ENCODE data around the gene ZNF280B. TPM values are rescaled to one million over a fixed set of nuclear protein-coding genes. Genes with fewer than 3 reads are reported as not detected.
"Not testable (repeated sequence)": the region's sequence is repeated elsewhere in the genome, so short reads cannot be mapped to it uniquely, and the experiment has no call there.

The ZNF280B gene
- polyA plus RNA-seq, 1 donor from 2014 or later = 0.98 TPM

DNA sequence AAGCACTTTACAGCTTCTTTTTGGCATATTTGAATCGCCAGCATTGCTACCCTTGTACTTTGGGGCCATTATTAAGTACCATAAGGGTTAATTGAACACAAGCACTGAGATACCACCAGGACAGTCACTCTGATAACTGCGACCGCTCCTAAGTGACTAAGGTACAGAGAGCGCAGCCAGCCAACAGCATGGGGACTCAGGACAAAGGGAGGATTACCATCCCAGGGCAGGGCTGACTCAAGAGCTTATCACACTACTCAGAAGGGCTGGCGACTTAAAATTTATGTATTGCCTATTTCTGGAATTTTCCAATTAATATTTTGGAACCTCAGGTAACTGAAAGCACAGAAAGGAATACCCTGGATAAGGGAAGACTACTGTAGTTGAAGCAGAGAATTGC lies 11.0 kb upstream of the ZNF280B start:
- no peak overlapping the region for H3K4me2 ChIP-seq (ENCODE audit: low read length)
- no peaks in the 10 kb centered on the region for H3K9me3 ChIP-seq (ENCODE audit: low read length)
- no peaks in the 10 kb centered on the region for H3K9me2 ChIP-seq (ENCODE audit: insufficient read depth, low read length)
- no peak overlapping the region for H3K4me3 ChIP-seq (ENCODE audit: low read length)
- H3K27me3 ChIP-seq (ENCODE audit: insufficient read depth, low read depth, low read length) = no peaks in the 10 kb centered on the region
- TF ChIP-seq, protein P1, sequence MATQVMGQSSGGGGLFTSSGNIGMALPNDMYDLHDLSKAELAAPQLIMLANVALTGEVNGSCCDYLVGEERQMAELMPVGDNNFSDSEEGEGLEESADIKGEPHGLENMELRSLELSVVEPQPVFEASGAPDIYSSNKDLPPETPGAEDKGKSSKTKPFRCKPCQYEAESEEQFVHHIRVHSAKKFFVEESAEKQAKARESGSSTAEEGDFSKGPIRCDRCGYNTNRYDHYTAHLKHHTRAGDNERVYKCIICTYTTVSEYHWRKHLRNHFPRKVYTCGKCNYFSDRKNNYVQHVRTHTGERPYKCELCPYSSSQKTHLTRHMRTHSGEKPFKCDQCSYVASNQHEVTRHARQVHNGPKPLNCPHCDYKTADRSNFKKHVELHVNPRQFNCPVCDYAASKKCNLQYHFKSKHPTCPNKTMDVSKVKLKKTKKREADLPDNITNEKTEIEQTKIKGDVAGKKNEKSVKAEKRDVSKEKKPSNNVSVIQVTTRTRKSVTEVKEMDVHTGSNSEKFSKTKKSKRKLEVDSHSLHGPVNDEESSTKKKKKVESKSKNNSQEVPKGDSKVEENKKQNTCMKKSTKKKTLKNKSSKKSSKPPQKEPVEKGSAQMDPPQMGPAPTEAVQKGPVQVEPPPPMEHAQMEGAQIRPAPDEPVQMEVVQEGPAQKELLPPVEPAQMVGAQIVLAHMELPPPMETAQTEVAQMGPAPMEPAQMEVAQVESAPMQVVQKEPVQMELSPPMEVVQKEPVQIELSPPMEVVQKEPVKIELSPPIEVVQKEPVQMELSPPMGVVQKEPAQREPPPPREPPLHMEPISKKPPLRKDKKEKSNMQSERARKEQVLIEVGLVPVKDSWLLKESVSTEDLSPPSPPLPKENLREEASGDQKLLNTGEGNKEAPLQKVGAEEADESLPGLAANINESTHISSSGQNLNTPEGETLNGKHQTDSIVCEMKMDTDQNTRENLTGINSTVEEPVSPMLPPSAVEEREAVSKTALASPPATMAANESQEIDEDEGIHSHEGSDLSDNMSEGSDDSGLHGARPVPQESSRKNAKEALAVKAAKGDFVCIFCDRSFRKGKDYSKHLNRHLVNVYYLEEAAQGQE (IDR thresholded peaks at IDR 0.05; ENCODE audit: borderline replicate concordance) = no peak
- no peak for TF ChIP-seq MXI1 (conservative IDR thresholded peaks at IDR 0.05; ENCODE audit: poor library complexity, severe bottlenecking)
- TF ChIP-seq, protein P2, sequence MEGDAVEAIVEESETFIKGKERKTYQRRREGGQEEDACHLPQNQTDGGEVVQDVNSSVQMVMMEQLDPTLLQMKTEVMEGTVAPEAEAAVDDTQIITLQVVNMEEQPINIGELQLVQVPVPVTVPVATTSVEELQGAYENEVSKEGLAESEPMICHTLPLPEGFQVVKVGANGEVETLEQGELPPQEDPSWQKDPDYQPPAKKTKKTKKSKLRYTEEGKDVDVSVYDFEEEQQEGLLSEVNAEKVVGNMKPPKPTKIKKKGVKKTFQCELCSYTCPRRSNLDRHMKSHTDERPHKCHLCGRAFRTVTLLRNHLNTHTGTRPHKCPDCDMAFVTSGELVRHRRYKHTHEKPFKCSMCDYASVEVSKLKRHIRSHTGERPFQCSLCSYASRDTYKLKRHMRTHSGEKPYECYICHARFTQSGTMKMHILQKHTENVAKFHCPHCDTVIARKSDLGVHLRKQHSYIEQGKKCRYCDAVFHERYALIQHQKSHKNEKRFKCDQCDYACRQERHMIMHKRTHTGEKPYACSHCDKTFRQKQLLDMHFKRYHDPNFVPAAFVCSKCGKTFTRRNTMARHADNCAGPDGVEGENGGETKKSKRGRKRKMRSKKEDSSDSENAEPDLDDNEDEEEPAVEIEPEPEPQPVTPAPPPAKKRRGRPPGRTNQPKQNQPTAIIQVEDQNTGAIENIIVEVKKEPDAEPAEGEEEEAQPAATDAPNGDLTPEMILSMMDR (IDR thresholded peaks at IDR 0.05; ENCODE audit: poor library complexity, severe bottlenecking) = no peak
- no peak overlapping the region for H3K9ac ChIP-seq (ENCODE audit: low read length)
- no peak overlapping the region for H3K27ac ChIP-seq (ENCODE audit: low read length)
- no peaks in the 10 kb centered on the region for H3K36me3 ChIP-seq (ENCODE audit: insufficient read depth, low read length)
- no peak overlapping the region for H2AFZ ChIP-seq (ENCODE audit: low read depth, low read length)
- no peaks in the 10 kb centered on the region for H4K20me1 ChIP-seq (ENCODE audit: insufficient read depth)
- no peaks in the 10 kb centered on the region for H3K79me2 ChIP-seq (replicated peaks; ENCODE audit: insufficient read depth, low read length)
- H3F3A ChIP-seq (ENCODE audit: insufficient read depth, low read length, poor library complexity, severe bottlenecking) = no peaks in the 10 kb centered on the region

DNA sequence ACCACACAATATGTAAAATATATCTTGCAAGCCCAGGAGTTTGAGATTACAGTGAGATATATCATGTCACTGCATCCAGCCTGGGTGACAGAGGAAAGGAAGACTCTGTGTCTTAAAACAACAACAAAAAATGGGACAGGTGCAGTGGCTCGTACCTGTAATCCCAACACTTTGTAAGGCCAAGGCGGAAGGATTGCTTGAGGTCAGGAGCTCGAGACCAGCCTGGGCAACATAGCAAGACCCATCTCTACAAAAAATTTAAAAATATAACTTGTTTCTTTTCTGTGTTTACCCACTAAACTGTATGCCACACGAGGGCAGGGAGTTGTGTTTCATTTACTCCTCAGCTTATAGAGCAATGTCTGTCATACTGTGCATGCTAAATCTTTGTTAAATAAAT lies 8.4 kb upstream of the ZNF280B start:
- Histone ChIP-seq H3K9ac (ENCODE audit: low read length) (no peak overlapping the region), H3K9me3 (ENCODE audit: low read length) (no peaks in the 10 kb centered on the region), H3K27ac (ENCODE audit: low read length) (no peak overlapping the region), H4K20me1 (ENCODE audit: insufficient read depth) (no peaks in the 10 kb centered on the region), H3K4me3 (ENCODE audit: low read length) (no peak overlapping the region), H3K79me2 (replicated peaks; ENCODE audit: insufficient read depth, low read length) (no peaks in the 10 kb centered on the region), H3K9me2 (ENCODE audit: insufficient read depth, low read length) (no peaks in the 10 kb centered on the region), H3K27me3 (ENCODE audit: insufficient read depth, low read depth, low read length) (no peaks in the 10 kb centered on the region), H3F3A (ENCODE audit: insufficient read depth, low read length, poor library complexity, severe bottlenecking) (no peaks in the 10 kb centered on the region), H3K36me3 (ENCODE audit: insufficient read depth, low read length) (no peaks in the 10 kb centered on the region), H2AFZ (ENCODE audit: low read depth, low read length) (no peak overlapping the region), H3K4me2 (ENCODE audit: low read length) (no peak overlapping the region)
- no peak for TF ChIP-seq RAD21 (conservative IDR thresholded peaks at IDR 0.05)
- no peak for TF ChIP-seq POLR2AphosphoS5 (IDR thresholded peaks at IDR 0.05)
- no peak for TF ChIP-seq EP300 (conservative IDR thresholded peaks at IDR 0.05; ENCODE audit: poor library complexity, severe bottlenecking)

DNA sequence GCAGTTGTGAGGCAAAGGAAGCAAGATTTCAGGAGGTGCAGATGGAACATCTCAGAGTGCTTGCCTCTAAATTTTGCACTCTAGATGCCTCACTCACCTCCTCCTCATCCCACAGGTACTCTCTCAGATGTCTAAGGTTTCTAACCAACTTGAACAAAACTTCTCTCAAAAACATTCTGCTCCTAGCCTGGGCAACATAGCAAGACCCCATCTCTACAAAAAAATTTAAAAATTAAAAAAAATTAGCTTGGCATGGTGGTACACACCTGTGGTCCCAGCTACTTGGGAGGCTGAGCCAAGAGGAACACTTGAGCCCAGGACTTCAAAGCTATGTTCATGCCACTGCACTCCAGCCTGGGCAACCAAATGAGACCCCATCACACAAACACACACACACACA lies 7.3 kb upstream of the ZNF280B start:
- TF ChIP-seq EP300 (conservative IDR thresholded peaks at IDR 0.05; ENCODE audit: poor library complexity, severe bottlenecking) = no peak
- no peak for TF ChIP-seq RAD21 (conservative IDR thresholded peaks at IDR 0.05)
- TF ChIP-seq, protein P2 (IDR thresholded peaks at IDR 0.05; ENCODE audit: poor library complexity, severe bottlenecking) = no peak
- no peak overlapping the region for H3K27ac ChIP-seq (ENCODE audit: low read length)
- H2AFZ ChIP-seq (ENCODE audit: low read depth, low read length) = no peak overlapping the region
- no peak overlapping the region for H3K4me3 ChIP-seq (ENCODE audit: low read length)
- no peaks in the 10 kb centered on the region for H3F3A ChIP-seq (ENCODE audit: insufficient read depth, low read length, poor library complexity, severe bottlenecking)
- no peaks in the 10 kb centered on the region for H3K36me3 ChIP-seq (ENCODE audit: insufficient read depth, low read length)
- no peaks in the 10 kb centered on the region for H3K79me2 ChIP-seq (replicated peaks; ENCODE audit: insufficient read depth, low read length)
- no peak overlapping the region for H3K9ac ChIP-seq (ENCODE audit: low read length)
- no peaks in the 10 kb centered on the region for H3K9me3 ChIP-seq (ENCODE audit: low read length)
- no peak overlapping the region for H3K4me2 ChIP-seq (ENCODE audit: low read length)
- H3K27me3 ChIP-seq (ENCODE audit: insufficient read depth, low read depth, low read length) = no peaks in the 10 kb centered on the region
- H4K20me1 ChIP-seq (ENCODE audit: insufficient read depth) = no peaks in the 10 kb centered on the region
- H3K9me2 ChIP-seq (ENCODE audit: insufficient read depth, low read length) = no peaks in the 10 kb centered on the region

DNA sequence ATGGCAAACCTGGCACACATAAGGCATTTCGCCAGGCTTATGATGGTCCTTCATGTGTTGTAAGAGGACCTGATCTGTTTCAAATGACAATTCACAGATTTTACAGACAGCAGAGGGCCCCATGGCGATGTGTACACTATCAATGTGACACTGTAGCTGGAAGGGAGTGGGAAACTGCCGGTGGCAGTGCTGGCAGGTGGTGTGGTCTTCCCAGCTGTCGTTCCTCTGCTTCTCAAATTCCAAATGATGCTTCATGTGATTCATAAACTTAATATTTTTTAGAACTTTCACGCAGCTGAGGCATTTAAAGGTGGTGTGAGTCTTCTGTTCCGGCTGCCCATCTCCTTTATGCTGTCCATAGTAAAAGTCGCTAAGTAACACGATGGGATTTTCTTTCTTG lies 5.9 kb upstream of the ZNF280B start:
- not testable (repeated sequence) for H3K9ac ChIP-seq (ENCODE audit: low read length); H3K9me3 ChIP-seq (ENCODE audit: low read length); H3F3A ChIP-seq (ENCODE audit: insufficient read depth, low read length, poor library complexity, severe bottlenecking); H3K79me2 ChIP-seq (replicated peaks; ENCODE audit: insufficient read depth, low read length); H3K27me3 ChIP-seq (ENCODE audit: insufficient read depth, low read depth, low read length); H4K20me1 ChIP-seq (ENCODE audit: insufficient read depth); H3K9me2 ChIP-seq (ENCODE audit: insufficient read depth, low read length); H2AFZ ChIP-seq (ENCODE audit: low read depth, low read length); H3K4me2 ChIP-seq (ENCODE audit: low read length); H3K4me3 ChIP-seq (ENCODE audit: low read length); H3K36me3 ChIP-seq (ENCODE audit: insufficient read depth, low read length); H3K27ac ChIP-seq (ENCODE audit: low read length)

All from neural cell (in vitro differentiated cells).